GM19463 (cell line): ENCODE data around the gene CEP170B.

Source experiments
- ATAC-seq: cut with Tn5 transposase; IDR thresholded peaks from one replicate; pipeline ENCODE4 v1.9.1; 2021; ENCODE audit warnings: mild to moderate bottlenecking, moderate library complexity; ENCODE audit not compliant: unreplicated experiment

The CEP170B gene

GRCh38 chr14:104866451-104867370 lies 1.6 kb downstream of the CEP170B start:
- no peak for ATAC-seq

GRCh38 chr14:104867371-104868059 lies 2.4 kb downstream of the CEP170B start:
- ATAC-seq, result no peak

- ATAC-seq, result no peak
Measured at GRCh38 chr14:104868060-104868740, 3.1 kb downstream of the CEP170B start.

GRCh38 chr14:104868811-104869572 lies 3.9 kb downstream of the CEP170B start:
- no peak for ATAC-seq

GRCh38 chr14:104869669-104870367 lies 4.8 kb downstream of the CEP170B start:
- no peak for ATAC-seq

- ATAC-seq, result no peak
Measured at GRCh38 chr14:104870368-104871144, 5.5 kb downstream of the CEP170B start.

GRCh38 chr14:104871145-104871655 lies 6.1 kb downstream of the CEP170B start:
- ATAC-seq, result no peak

GRCh38 chr14:104871656-104872468 lies 6.8 kb downstream of the CEP170B start:
- ATAC-seq, result no peak

GRCh38 chr14:104872469-104873341 lies 7.6 kb downstream of the CEP170B start:
- no peak for ATAC-seq

- ATAC-seq, result no peak
Measured at GRCh38 chr14:104873380-104874055, 8.4 kb downstream of the CEP170B start.

GRCh38 chr14:104874110-104874531 lies 9.1 kb downstream of the CEP170B start:
- no peak for ATAC-seq

- no peak for ATAC-seq
Measured at GRCh38 chr14:104874571-104875411, 9.7 kb downstream of the CEP170B start.

GRCh38 chr14:104875412-104875751 lies 10.3 kb downstream of the CEP170B start:
- no peak for ATAC-seq

GRCh38 chr14:104875811-104876210 lies 10.7 kb downstream of the CEP170B start:
- no peak for ATAC-seq

GRCh38 chr14:104876251-104876699 lies 11.2 kb downstream of the CEP170B start:
- ATAC-seq, result no peak
